ENCODE data around the gene GPR68.
"Not testable (repeated sequence)": the region's sequence is repeated elsewhere in the genome, so short reads cannot be mapped to it uniquely, and the experiment has no call there.

Gene GPR68

GRCh38 chr14:91230397-91231035, 14.0 kb downstream of the GPR68 start:
- TF ChIP-seq CTCF (IDR thresholded peaks at IDR 0.05; ENCODE audit: low read depth, low read length): no peak
- no peaks in the 10 kb centered on the region for H3K36me3 ChIP-seq
- no peaks in the 10 kb centered on the region for H3K4me1 ChIP-seq
- no peak overlapping the region for H3K4me3 ChIP-seq (ENCODE audit: low read depth, low read length)
- H3K9me3 ChIP-seq: no peaks in the 10 kb centered on the region
- no peaks in the 10 kb centered on the region for H3K27me3 ChIP-seq
- no peak for DNase-seq

- Histone ChIP-seq H3K4me3 (ENCODE audit: low read depth, low read length) (no peak overlapping the region), H3K27me3 (no peaks in the 10 kb centered on the region), H3K9me3 (no peaks in the 10 kb centered on the region), H3K36me3 (no peaks in the 10 kb centered on the region), H3K4me1 (no peaks in the 10 kb centered on the region)
- no peak for TF ChIP-seq CTCF (IDR thresholded peaks at IDR 0.05; ENCODE audit: low read depth, low read length)
- DNase-seq: no peak
Measured at GRCh38 chr14:91229743-91230200, 14.7 kb downstream of the GPR68 start.

- Histone ChIP-seq H3K36me3 (no peaks in the 10 kb centered on the region), H3K4me3 (ENCODE audit: low read depth, low read length) (no peak overlapping the region), H3K27me3 (no peaks in the 10 kb centered on the region), H3K9me3 (no peaks in the 10 kb centered on the region), H3K4me1 (no peaks in the 10 kb centered on the region)
- TF ChIP-seq CTCF (IDR thresholded peaks at IDR 0.05; ENCODE audit: low read depth, low read length): no peak
- no peak for DNase-seq
Measured at GRCh38 chr14:91229005-91229382, 15.5 kb downstream of the GPR68 start.

GRCh38 chr14:91228112-91229004, 16.1 kb downstream of the GPR68 start:
- Histone ChIP-seq H3K4me1 (no peaks in the 10 kb centered on the region), H3K9me3 (no peaks in the 10 kb centered on the region), H3K36me3 (no peaks in the 10 kb centered on the region), H3K4me3 (ENCODE audit: low read depth, low read length) (no peak overlapping the region), H3K27me3 (no peaks in the 10 kb centered on the region)
- TF ChIP-seq CTCF (IDR thresholded peaks at IDR 0.05; ENCODE audit: low read depth, low read length): no peak
- DNase-seq: no peak

GRCh38 chr14:91227183-91227628, 17.3 kb downstream of the GPR68 start:
- Histone ChIP-seq H3K4me1 (no peaks in the 10 kb centered on the region), H3K4me3 (ENCODE audit: low read depth, low read length) (no peak overlapping the region), H3K9me3 (no peaks in the 10 kb centered on the region), H3K36me3 (no peaks in the 10 kb centered on the region), H3K27me3 (no peaks in the 10 kb centered on the region)
- DNase-seq: no peak
- TF ChIP-seq CTCF (IDR thresholded peaks at IDR 0.05; ENCODE audit: low read depth, low read length): no peak

GRCh38 chr14:91226360-91226759, 18.1 kb downstream of the GPR68 start:
- not testable (repeated sequence) for H3K27me3 ChIP-seq; DNase-seq; H3K9me3 ChIP-seq; H3K36me3 ChIP-seq; H3K4me1 ChIP-seq; H3K4me3 ChIP-seq (ENCODE audit: low read depth, low read length)
